Measurements from ENCODE around the gene DOCK9. TPM values are rescaled to one million over a fixed set of nuclear protein-coding genes. Genes with fewer than 3 reads are reported as not detected.

The DOCK9 gene, protein sequence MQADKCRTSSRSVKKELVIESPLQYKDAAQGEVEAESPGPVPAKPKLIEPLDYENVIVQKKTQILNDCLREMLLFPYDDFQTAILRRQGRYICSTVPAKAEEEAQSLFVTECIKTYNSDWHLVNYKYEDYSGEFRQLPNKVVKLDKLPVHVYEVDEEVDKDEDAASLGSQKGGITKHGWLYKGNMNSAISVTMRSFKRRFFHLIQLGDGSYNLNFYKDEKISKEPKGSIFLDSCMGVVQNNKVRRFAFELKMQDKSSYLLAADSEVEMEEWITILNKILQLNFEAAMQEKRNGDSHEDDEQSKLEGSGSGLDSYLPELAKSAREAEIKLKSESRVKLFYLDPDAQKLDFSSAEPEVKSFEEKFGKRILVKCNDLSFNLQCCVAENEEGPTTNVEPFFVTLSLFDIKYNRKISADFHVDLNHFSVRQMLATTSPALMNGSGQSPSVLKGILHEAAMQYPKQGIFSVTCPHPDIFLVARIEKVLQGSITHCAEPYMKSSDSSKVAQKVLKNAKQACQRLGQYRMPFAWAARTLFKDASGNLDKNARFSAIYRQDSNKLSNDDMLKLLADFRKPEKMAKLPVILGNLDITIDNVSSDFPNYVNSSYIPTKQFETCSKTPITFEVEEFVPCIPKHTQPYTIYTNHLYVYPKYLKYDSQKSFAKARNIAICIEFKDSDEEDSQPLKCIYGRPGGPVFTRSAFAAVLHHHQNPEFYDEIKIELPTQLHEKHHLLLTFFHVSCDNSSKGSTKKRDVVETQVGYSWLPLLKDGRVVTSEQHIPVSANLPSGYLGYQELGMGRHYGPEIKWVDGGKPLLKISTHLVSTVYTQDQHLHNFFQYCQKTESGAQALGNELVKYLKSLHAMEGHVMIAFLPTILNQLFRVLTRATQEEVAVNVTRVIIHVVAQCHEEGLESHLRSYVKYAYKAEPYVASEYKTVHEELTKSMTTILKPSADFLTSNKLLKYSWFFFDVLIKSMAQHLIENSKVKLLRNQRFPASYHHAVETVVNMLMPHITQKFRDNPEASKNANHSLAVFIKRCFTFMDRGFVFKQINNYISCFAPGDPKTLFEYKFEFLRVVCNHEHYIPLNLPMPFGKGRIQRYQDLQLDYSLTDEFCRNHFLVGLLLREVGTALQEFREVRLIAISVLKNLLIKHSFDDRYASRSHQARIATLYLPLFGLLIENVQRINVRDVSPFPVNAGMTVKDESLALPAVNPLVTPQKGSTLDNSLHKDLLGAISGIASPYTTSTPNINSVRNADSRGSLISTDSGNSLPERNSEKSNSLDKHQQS (N-terminal part only)
- 1.9 and 2.7 TPM in 2 replicates for polyA plus RNA-seq (2014; cell fraction: cytosol; rRNA removed)
- polyA plus RNA-seq (2014; cell fraction: nucleus; rRNA removed): 1.2 and 3.3 TPM in 2 replicates

DNA sequence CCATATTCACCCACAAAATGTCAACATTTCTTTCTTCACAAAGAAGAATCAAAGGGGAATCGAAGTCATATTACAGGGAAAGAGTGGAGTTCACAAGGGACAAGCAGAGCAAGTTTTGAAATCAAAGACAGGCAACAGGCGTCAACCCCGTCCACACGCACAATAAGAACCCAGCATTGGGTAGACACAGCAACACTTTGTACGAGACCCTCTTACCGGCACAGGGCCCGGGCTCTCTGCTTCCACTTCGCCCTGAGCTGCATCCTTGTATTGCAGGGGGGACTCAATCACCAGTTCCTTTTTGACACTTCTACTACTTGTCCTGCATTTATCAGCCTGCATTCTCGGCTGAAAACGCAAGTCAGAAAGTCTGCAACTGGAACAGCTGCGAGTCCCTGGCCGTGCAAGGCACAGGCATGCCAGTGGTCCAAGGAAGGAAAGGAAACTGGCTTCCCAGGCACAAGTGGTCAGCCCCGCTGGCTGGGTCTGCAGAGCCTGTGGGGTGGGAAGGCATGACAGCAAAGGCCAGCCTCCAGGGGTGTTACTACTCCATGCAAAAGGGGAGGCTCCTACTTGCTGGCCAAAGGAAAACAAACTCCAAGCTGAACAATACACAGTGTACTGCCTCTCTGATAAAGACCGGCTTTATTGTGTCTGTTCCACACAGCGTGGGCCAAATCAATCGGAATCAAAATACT lies at the start of gene DOCK9:
Gene DOCK9, minus strand, starts transcription at position 497 of the 698 bp plus-strand sequence. Its CDS starts 155 bp downstream, at position 342.
- no peak for DNase-seq (ENCODE audit: low spot score)

DNA sequence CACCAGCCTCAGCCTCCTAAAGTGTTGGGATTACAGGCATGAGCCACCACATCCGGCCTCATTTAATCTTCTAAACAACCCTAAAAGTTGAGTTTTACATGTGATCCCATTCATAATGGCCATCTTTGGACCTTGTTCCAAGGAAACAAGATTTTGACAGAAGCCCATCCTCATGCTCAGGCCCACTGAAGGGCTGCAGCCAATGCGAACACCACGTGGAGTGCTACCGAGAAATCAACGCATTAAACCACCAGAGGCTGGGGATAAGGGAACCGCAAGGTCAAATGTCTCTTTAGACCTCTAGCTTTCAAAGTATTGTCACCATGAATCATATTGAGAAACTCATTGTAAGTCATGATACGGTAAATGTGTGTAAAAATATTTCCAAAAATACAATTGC lies 49.4 kb upstream of the DOCK9 start:
- DNase-seq (ENCODE audit: low spot score): no peak

DNA sequence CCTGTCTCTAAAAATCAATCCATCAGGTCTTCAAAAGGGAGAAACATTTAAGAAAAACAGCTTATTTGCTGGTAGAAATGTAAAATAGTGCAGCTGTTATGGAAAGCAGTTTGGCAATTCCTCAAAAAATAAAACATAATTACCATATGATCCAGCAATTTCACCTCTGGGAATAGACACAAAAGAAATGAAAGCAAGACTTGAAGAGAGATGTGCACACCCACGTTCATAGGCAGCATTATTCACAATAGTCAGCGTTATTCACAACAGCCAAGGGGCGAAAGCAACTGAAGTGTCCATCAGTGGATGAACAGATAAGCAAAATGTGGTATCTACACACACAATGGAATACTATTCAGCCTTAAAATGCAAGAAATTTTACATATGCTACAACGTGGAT lies 45.1 kb upstream of the DOCK9 start:
- no peak for DNase-seq (ENCODE audit: low spot score)

DNA sequence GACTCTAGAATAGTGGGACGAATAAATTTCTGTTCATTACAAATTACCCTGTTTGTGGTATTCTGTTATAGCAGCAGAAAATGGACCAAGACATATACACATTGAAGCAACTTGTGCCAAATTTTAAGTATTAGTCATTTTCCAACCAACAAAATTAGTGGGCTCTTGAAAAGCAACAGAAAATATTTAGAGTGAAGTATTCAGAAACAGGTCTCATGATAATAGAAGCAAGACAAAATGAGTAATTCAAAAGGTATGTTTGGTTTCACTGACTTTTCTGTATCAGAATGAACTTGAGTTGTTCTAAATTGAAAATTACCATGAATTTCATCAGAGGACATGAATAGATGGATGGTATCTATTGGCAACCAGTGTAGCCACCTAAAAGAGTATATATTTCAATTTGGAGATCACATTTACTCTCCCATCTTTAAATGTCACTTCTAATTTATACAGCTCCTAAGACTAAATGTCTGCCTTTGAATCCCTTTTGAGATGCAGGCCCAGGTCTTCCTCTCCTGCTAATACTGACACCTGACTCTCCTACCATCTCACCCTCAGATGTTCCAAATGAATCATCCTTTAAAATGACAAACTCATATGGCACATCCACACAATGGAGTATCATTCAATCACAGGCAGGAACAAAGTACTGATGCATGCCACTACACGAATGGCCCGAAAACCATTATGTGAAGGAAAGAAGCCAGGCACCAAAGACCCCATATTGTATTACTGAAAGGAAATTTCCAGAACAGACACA lies 40.7 kb upstream of the DOCK9 start:
- no peak for DNase-seq (ENCODE audit: low spot score)

DNA sequence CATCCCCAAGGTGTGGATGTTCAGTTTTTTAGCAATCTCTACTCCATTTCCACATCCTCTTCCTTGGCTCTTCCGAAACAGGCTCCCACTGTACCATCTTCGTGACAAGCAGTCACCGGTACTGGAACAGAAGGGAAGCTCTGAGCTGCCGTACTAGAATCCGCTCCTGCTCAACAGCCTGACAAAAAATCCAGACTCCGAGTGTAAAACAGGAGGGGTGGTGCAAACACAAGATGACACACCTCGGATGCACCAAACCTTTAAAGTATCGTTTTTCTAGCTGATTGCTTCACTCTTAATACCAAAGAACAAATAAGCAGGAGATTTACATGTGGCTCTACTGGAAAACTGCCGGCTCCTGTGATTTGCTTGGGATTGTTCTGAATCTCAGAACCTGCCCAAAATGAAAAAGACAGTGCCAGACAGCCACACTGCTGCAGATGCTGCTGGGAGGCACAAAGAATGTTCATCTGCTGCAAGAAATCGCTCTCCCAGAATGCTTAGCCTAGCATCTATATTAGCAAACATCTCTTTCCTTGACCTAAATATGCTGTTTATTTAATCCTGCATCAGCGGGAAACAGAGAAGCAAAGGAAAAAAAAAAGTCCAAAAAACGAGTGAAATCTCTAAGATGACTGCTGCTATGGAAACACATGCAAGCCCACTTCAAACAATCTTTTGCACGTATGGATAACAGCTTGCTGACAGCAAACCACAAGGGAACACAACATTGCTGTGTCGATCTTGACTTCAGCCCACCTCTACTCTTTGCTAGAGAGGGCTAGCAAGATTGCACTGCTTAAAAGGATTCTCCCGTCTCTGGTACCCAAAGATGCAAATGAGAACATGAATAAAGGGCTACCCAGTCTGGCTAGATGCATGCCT lies 38.0 kb upstream of the DOCK9 start:
- no peak for DNase-seq (ENCODE audit: low spot score)

DNA sequence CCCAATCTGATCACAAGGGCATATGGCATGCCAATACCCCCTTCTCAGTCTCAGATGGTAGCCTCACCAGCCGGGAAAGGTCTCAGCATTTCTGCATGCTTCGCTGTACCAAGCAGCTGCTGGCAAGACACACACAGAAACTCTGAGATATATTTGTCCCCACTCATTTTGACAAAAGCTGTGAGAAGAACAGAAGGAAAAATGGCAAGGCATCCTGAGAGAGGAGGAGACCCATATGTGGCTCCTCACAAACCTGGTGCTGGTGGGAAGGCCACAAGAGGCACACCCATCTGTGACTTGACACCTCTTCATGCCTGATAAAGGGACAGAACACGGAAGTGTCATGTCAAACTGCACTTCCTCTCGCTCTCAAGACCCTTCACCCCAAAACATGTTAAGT lies 36.7 kb upstream of the DOCK9 start:
- DNase-seq (ENCODE audit: low spot score): no peak

DNA sequence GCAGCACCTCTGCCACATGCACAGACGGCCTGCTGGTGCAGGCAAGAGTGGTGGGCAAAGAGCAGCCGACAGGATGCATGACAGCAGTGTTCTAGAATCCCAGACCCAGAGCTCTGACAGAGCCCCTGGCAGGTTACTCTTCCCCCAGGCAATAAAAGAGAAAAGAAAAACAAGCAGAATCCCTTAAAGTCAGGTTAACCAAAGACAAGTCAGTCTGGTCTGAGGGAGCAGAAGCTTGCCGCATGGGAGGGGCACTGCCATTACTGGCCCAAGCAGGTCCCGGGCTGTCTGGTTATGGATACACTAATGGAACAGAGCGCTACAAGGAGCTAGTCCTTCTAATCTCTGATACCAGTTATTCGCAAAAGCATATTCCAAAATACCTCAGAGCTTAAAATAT lies 36.1 kb upstream of the DOCK9 start:
- DNase-seq (ENCODE audit: low spot score): no peak

DNA sequence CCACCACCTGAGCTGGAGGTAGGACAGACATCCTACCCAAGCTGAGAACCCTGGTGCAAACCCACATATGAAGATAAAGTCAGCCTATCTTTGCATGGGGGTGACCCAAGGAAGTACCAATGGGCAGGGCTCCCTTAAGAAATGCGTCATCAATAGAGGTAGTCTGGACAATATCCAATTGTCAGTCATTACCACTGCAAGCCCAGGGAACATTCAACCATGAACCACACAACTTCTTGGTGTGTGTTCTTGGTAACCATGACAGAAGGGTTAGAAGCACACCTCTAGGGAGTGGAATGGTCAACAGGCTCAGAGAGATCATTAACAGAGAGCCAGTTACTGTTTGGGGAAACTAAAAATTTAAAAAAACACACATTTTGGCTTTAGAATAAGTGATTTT lies 34.7 kb upstream of the DOCK9 start:
- no peak for DNase-seq (ENCODE audit: low spot score)

DNA sequence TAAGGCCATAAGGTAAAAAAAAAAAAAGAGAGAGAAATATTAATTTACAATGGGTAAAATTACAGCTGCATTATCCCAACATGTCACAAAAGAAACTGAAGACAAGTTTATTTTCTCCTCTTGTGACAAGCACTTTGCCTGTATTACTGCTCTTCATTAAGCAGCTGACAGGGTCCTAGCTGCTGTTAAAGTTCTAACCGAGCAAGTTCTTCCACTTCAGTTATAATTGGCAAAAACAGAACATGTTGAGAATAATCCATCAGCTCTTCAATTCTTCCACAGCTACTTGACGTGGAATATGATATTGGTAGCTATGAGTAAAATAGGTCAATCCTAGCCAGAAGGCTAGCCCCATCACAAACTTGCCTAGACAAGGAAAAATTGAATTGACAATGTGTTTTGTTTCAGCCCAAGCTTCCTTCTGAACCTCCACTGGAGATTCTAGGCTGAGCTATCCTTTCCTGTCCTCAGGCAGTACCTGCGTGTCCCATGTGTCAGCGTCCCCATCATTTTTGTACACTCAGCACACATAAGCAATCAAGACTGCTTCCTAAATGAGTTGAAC lies 32.2 kb upstream of the DOCK9 start:
- DNase-seq (ENCODE audit: low spot score): no peak

DNA sequence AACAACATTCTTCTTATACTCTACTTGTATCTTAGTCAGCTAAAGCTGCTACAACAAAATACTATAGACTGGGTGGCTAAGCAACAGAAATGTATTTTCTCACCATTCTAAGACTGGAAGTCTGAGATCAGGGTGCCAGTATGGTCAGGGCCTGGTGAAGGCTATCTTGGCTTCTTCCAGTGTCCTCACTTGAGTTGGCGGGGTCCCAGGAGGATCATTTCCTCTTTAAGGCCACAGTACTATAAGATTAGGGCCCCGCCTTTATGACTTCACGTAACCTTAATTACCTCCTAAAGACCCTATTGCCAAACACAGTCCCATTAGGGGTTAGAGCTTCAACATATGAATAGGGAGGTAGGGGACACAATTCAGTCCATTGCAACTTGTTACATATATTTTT lies 30.7 kb upstream of the DOCK9 start:
- DNase-seq (ENCODE audit: low spot score): no peak

DNA sequence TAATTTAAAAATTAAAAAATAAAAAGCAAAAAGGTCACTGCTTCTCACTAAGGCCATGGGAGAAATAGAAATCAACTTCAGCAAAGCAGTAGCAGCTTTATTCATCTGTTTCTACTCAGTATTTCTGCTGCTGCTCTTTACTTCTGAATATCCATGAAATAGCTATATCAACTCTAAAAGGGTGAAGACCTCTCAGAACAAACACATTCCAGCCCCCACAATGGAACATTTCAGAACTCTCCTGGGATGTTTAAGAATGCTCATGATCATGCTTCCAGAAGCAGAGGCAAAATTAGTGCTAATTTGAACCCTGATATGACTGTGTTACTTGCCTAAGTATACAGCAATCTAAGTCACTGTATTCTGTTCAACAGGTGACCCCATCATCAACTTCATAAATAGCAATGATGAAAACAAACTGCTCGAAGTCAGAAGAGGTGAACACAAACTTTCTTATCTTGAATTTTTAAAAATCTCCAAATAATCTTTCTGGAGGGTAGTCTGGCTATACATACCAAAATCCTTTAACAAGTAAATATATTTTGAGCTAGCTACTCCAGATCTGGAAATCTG lies 29.6 kb upstream of the DOCK9 start:
- DNase-seq (ENCODE audit: low spot score): no peak

DNA sequence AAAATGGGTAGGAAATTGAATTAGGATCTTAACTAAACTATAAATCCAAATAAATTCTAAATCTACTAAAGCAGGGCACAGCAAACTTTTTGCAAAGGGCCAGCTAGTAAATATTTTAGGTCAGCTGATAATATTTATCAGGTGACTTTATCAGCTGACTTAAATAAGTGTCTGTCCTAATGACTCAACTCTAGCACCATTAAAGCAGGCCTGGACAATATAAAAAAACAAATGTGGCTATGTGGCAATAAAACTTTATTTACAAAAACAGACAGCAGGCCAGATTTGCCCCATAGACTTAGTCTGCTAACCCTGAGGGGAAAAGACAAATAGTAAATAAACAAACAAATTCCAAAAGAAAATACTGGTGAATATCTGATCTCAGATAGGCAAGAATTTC lies 27.7 kb upstream of the DOCK9 start:
- no peak for DNase-seq (ENCODE audit: low spot score)

DNA sequence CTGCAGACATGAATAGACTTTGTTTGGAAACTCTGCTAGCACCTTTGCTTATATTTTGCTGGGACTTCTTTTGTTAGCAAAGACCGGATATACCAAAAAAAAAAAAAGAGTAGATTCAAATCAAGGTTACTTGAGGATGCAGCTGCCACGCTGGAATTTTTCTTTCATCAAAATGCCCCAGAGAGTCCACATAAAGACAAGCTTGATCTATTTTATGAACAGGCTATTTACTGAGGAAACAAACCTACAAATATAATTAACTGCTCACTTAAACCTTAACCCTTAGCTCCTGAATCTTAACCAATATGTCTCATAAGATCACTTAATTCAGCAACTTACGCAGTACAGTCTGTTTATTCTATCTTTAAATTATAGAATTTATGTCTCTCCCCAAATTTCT lies 27.1 kb upstream of the DOCK9 start:
- DNase-seq (ENCODE audit: low spot score): no peak

DNA sequence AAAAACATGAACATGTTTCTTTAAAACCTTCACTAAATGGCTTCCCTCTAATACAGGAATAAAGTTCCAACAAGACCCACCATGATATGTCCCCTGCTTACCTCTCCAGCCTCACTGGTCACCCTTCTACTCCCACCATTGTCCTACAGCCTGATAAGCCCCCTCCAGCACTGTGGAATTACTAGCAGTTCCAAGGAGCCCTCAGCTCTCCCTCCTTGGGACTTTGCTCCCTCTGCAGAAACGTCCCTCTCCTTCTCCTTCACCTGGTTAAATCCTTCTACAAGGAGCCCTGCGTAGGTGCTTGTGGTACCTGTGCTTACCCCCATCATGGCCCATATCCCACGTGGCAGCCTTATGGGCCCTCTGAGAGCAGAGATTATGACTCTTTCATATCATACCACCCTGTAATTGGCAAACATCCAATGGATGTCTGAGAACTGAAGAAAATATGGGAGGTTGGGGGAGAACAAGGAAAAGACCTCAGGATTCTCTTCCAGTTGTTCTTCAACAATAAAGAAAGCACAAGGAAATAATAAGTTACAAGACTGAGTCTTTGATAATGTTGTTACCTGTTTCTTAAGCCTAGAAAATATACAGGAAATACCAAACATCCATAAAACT lies 26.1 kb upstream of the DOCK9 start:
- no peak for DNase-seq (ENCODE audit: low spot score)

DNA sequence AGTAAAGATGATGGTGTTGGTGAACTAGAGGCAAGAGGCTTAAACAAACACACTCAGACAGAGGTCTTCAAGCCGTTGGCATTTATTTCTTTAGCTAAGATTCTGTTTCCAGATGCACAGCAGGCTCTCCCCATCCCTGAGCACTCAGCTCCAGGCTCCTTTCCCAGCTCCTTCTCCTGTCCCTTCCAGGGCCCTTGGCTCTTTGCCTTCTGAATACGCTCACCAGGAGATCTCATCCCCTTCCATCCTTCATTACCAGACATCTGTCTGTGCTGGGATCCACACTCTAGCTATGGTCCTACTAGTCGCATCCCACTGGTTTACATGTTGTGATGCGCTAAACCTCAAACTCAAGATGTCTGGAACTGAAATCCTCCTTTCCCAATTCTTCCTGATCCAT lies 25.3 kb upstream of the DOCK9 start:
- no peak for DNase-seq (ENCODE audit: low spot score)

DNA sequence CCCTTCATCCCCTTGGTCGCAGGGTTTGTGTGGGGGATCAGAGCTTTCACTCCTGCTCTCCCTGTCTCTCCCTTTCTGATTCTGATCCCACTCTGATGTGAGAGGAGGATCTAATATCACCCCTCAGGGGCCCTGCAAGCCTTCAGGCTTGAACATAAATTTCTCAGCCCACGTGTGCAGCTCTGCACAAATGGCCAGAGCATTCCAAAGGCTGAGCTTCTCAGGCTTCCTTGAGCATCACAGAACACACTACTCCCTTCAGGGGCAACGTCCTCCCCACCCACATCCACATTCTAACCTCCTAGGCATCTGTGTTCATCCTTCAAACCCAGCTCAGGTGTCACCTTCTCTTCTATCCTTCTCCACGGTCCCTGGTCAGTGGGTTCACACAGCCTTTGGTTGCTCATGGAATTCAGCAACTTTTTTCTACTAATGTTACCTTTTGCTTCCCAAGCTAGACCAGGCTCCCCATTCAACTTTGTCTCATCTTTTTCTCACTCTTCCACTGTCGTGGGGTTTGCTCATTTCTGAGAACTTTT lies 24.4 kb upstream of the DOCK9 start:
- no peak for DNase-seq (ENCODE audit: low spot score)

DNA sequence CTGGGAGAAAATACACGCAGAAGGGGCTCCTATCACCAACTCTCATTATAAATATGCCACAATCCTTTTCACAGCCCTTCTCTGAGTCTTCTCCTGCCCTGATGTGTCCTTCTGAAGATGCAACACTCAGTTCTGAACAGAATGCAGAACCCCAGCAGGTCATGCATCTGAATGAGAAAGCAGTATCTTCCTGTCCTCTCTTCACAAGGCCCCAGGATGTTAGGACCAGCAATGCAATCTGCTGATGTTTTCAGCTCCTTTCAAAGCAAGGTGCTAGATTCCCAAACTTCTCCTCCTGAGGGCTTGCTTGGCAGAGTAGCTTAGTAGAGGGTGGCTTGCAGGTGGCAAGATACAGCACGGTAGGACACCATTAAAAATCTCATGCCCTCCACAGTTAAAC lies 22.3 kb upstream of the DOCK9 start:
- no peak for DNase-seq (ENCODE audit: low spot score)

DNA sequence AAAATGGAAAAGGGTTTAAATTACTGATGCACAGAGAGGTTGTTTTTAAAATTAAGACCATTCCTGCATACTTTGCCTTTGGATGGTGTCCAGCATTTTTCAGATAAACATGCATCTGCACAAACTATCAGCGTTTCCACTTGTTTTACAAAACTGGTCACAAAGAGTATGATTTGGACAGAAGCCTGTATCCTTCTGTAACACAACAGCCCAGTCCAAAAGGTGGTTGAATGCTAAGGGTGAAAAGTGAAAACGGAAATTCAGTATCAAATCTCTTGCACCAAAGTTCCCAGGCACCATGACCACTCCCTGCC lies 21.7 kb upstream of the DOCK9 start:
- no peak for DNase-seq (ENCODE audit: low spot score)
